Mesodermal cell (in vitro differentiated cells): ENCODE measurements around the gene CHCHD4.
"Not testable (repeated sequence)": the region's sequence is repeated elsewhere in the genome, so short reads cannot be mapped to it uniquely, and the experiment has no call there.

Experiments
- H3K27ac ChIP-seq: 2 replicates; pipeline ENCODE4 v1.7.0; 2013; ENCODE audit warnings: mild to moderate bottlenecking, low read depth, low read length, moderate library complexity; ENCODE audit not compliant: severe bottlenecking
- H3K36me3 ChIP-seq: 2 replicates; pipeline ENCODE4 v1.7.1; 2013; ENCODE audit warnings: mild to moderate bottlenecking, low read length, moderate library complexity; ENCODE audit not compliant: control insufficient read depth, insufficient read depth
- H3K4me1 ChIP-seq: one replicate; pipeline ENCODE4 v1.7.1; 2013; ENCODE audit warnings: mild to moderate bottlenecking, low read length; ENCODE audit not compliant: insufficient read depth, control insufficient read depth, poor library complexity, severe bottlenecking
- H3K4me3 ChIP-seq: 2 replicates; pipeline ENCODE4 v1.7.0; 2013; ENCODE audit warnings: low read length, control low read depth, mild to moderate bottlenecking; ENCODE audit not compliant: insufficient read depth, poor library complexity, severe bottlenecking; ENCODE audit errors: extremely low read depth
- H3K9me3 ChIP-seq: 2 replicates; pipeline ENCODE4 v1.7.1; 2013; ENCODE audit warnings: mild to moderate bottlenecking, low read length, moderate library complexity; ENCODE audit not compliant: control insufficient read depth
- WGBS, 2 experiments: methylation state at CpG; one replicate each; pipeline ENCODE4 v1.1.5; 2013; ENCODE audit warnings: missing lambda C conversion rate in 2 of 2; ENCODE audit not compliant: insufficient coverage in 2 of 2; 5-methylcytosine and 5-hydroxymethylcytosine counted together

CHCHD4 gene

GRCh38 chr3:14119651-14120050 is 5.0 kb downstream of the CHCHD4 start:
- Histone ChIP-seq H3K4me3 (no peak overlapping the region), H3K36me3 (peaks cover 56% of the 10 kb centered on the region), H3K4me1 (peaks cover 9% of the 10 kb centered on the region), H3K9me3 (no peaks in the 10 kb centered on the region), H3K27ac (no peak overlapping the region)
- WGBS, 2 experiments = 88 to 100% methylated on average over 1 of the region's 2 CpGs

- Histone ChIP-seq H3K4me3 (no peak overlapping the region), H3K27ac (no peak overlapping the region), H3K36me3 (peaks cover 65% of the 10 kb centered on the region), H3K4me1 (peaks cover 7% of the 10 kb centered on the region), H3K9me3 (no peaks in the 10 kb centered on the region)
- WGBS, 2 experiments = 91 to 94% methylated on average over 10 to 12 of the region's 13 CpGs
Observed at GRCh38 chr3:14118400-14119381, 6.0 kb downstream of the CHCHD4 start.

- Histone ChIP-seq H3K27ac (no peak overlapping the region), H3K9me3 (no peaks in the 10 kb centered on the region), H3K36me3 (peaks cover 67% of the 10 kb centered on the region), H3K4me3 (no peak overlapping the region), H3K4me1 (no peaks in the 10 kb centered on the region)
- WGBS, 2 experiments = 91 to 100% methylated on average over 5 to 6 of the region's 10 CpGs
Observed at GRCh38 chr3:14117468-14118399, 6.9 kb downstream of the CHCHD4 start.

- Histone ChIP-seq H3K27ac (no peak overlapping the region), H3K4me1 (no peaks in the 10 kb centered on the region), H3K9me3 (no peaks in the 10 kb centered on the region), H3K36me3 (peaks cover 58% of the 10 kb centered on the region), H3K4me3 (no peak overlapping the region)
- 91 to 96% methylated on average over 6 of the region's 7 CpGs for WGBS, 2 experiments
Observed at GRCh38 chr3:14113965-14114635, 10.6 kb downstream of the CHCHD4 start.

GRCh38 chr3:14110699-14111098 is 14.0 kb downstream of the CHCHD4 start:
- no peak overlapping the region for H3K4me3 ChIP-seq
- H3K27ac ChIP-seq = no peak overlapping the region
- 94 to 100% methylated on average over 1 to 2 of the region's 4 CpGs for WGBS, 2 experiments
- H3K4me1 ChIP-seq = no peaks in the 10 kb centered on the region
- peaks cover 47% of the 10 kb centered on the region for H3K36me3 ChIP-seq
- no peaks in the 10 kb centered on the region for H3K9me3 ChIP-seq

- 90 to 96% methylated on average over 3 of the region's 5 CpGs for WGBS, 2 experiments
- not testable (repeated sequence) for H3K4me1 ChIP-seq, H3K27ac ChIP-seq, H3K4me3 ChIP-seq, H3K9me3 ChIP-seq
- H3K36me3 ChIP-seq = peaks cover 39% of the 10 kb centered on the region
Observed at GRCh38 chr3:14109821-14110220, 14.8 kb downstream of the CHCHD4 start.

DNA sequence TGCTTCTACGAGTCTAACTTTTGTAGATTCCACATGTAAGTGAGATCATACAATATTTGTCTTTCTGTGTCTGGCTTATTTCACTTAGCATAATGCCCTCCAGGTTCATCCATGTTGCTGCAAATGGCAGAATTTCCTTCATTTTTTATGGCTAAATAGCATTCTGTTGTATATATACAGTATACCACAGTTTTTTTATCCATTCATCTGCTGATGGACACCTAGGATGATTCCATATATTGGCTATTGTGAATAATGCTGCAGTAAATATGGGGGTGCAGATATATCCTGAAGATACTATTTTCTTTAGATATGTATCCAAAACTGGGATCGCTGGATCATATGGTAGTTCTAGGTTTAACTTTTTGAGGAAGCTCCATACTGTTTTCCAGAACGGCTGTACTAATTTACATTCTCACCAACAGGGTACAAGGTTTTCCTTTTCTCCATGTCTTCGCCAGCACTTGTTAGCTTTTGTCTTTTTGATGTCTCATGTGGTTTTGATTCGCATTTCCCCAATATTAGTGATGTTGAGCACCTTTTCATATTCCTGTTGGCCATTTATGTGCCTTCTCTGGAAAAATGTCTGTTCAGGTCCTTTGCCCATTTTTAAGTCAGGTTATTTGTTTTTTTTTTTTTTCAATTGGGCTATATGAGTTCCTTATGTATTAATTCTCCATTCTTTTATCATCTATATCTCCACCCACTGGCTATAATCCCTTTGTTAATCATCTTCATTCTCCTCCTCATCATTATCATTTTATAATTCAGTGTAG is 26.9 kb downstream of the CHCHD4 start:
- Histone ChIP-seq H3K4me1 (no peaks in the 10 kb centered on the region), H3K27ac (no peak overlapping the region), H3K4me3 (no peak overlapping the region), H3K9me3 (no peaks in the 10 kb centered on the region), H3K36me3 (no peaks in the 10 kb centered on the region)
- WGBS, 2 experiments = 80 to 92% methylated on average over 2 to 4 of the region's 5 CpGs

- 100% methylated on average over 1 of the region's 3 CpGs; no CpG with 5 or more reads in 1 of the 2 experiments for WGBS, 2 experiments
- Histone ChIP-seq H3K36me3 (no peaks in the 10 kb centered on the region), H3K9me3 (no peaks in the 10 kb centered on the region), H3K4me3 (no peak overlapping the region), H3K27ac (no peak overlapping the region), H3K4me1 (no peaks in the 10 kb centered on the region)
Observed at GRCh38 chr3:14096742-14097141, 27.9 kb downstream of the CHCHD4 start.

GRCh38 chr3:14093831-14094230 is 30.8 kb downstream of the CHCHD4 start:
- Histone ChIP-seq H3K9me3 (no peaks in the 10 kb centered on the region), H3K27ac (no peak overlapping the region), H3K4me3 (no peak overlapping the region), H3K36me3 (no peaks in the 10 kb centered on the region), H3K4me1 (no peaks in the 10 kb centered on the region)

DNA sequence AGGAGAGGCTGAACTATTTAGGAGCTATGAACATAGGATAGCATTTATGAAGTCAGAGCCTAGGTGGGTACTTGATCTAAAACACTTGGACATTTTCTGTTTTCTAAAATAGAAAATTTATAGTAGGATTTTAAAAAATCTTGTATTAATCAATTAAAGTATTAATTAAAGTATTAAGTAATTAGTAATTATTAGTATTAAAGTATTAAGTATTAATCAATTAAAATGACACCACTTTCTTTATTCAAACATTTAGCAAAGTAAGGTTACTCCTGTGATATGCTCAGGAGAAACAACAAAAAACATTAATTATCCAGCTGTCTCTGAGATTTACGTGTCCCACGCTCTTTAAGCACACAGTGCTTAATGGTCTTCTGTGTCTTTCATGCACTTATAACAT is 32.2 kb downstream of the CHCHD4 start:
- Histone ChIP-seq H3K9me3 (no peaks in the 10 kb centered on the region), H3K4me3 (no peak overlapping the region), H3K27ac (no peak overlapping the region), H3K4me1 (no peaks in the 10 kb centered on the region), H3K36me3 (no peaks in the 10 kb centered on the region)
- no CpG with 5 or more reads among the region's 2 CpGs for WGBS, 2 experiments
